Endometrium (tissue), 2 donors: ENCODE results near the gene APH1B.
"Not testable (repeated sequence)": the region's sequence is repeated elsewhere in the genome, so short reads cannot be mapped to it uniquely, and the experiment has no call there.

Experiments
- FAIRE-seq: peaks from 2 replicates; lab custom pipeline; 2012; peaks lifted over from hg19 to GRCh38; lab: Jason Lieb, UNC
- donor health status: control.
- donor health status: control.

The APH1B gene

DNA sequence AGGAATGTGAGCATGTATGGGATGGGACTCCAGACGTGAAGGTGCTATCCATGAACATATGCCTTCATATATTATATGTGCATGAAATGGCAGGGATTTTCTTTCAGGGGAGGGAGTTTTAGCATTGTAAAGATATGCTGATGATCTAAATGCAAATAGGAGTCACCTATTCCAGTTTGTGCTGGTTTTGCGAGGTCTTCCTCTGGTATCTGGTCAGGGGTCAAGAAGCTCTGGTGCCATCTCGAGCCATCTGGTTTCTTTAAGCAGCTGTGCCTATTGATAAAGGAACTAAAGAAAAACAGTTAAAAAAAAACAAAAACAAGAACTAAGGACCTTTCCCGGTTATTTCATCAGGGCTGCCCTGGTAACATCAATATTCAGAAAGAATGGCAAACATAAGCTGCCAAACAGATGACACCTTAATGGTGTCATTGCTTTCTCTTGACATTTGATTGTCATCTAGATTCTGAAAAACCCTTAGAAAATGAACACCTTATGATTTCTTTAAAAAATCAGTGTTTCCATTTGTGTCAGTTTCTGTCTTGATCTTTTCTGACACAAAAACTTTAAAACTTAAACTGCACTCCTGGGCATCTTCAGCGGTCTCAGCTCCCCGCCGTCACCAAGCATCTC lies 22.7 kb downstream of the APH1B start:
- FAIRE-seq, result no peak

DNA sequence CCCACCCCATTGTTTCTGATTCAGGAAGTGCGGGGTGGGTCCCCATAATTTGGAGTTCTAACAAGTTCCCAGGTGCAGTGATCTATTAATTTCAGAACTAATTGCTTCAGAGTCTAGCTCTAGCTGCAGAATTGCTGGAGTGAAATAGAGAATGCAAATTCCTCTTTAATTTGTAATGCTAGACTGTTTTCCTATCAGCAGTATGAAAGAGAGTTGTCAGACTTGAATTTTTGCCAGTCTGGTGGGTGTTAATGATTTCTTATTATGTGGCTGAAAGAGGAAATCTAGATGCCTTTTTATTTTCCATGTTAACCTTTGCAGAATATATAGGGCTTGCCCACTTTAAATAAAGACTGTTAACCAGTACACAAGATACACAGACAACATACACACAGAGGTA lies 23.7 kb downstream of the APH1B start:
- FAIRE-seq, result no peak

DNA sequence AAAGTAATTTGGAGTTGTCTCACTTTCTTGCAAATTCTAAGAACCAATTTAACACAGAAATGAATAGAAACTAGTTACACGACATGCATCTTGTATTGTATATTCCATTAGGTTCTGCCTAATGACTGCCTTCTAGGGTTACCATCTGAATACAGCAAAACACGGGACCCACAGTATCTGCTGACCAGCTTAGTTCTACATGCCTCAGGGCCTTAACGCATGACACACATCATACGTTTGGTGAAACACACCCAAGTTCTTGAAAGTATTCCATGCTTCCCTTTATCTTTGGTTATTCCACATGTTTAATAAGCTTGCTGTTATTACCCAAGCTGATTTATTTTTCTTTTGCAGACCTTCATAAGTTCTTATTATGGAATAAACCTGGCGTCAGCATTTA lies 27.9 kb downstream of the APH1B start:
- no peak for FAIRE-seq

DNA sequence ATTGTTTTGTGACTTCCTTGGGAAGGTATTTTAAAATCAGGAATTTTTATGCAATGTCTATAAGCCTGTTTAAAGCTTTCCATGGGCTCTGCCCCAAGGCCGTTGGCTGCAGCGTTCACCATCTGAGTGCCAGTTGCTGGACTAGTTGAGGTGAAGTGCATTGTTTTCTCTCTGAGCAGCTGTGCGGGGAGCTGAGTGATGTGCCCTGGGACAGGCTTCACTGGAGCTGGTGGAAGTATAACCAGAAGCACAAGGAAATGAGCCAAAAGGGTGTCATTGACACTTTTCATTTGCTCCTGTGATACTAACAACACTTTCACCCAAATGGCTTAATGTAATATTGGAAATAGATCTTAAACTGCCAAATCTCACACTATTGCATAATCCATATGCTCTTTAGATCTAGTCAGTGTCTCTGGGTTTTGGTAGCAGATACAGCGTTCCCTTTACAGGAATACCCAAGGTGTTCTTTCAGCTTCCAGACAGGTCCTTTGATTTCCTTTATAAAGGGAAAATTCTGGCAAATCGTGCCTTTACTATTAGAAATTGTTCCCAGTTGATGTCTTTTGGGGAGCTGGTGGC lies 29.2 kb downstream of the APH1B start:
- FAIRE-seq, result no peak

DNA sequence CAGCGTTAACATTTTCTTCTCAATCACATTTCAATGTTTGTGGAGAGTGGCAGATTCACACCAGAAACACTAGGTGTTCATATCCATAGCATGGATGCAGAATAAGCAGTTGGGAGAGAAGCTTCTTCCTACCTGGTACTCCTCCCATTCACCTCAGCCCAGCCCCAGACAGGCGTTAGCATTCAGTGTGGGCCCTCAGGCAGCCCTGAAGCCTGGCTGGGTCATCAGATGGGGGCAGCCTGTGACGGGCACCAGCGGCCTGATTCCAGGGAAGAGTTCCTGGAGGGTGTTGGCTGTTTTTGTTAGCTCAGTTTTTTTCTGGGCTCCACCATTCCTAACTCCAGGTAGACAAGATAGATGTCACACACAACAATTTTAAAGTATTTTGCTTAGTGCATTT lies 31.1 kb downstream of the APH1B start:
- FAIRE-seq, result no peak

DNA sequence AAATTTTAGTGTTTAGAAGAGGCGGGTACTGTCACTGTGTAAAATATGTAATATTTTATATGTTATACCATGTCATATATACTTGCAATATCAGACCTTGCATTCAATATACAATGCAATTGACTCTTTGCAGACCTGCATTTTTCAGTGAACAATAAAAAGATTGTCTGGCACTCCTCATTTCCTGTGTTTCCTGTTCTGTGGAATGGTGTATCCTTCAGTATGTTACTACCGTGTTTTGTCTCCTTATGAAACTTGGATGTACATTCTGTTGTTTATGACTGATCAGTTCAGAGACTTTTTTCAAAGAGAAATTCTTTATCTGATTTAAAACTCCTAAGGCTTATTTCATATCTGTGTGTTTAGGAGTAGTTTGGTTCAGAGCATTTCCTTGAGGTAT lies 31.5 kb downstream of the APH1B start:
- no peak for FAIRE-seq

DNA sequence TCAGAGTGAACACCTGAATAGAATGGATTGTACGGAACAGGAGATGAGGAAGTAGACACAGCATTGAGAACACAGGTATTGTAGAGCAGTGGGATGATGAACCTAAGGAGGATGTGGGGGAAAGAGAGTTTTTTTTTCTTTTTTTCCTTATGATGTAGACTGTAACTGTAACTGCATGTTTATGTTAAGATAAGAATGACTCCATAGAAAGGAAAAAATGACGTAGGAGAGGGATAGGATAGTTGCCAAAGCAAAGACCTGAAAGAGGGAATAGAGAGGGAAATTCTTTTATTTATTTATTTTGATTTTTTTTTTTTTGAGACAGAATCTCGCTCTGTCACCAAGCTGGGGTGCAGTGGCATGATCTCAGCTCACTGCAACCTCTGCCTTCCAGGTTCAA lies 33.2 kb downstream of the APH1B start:
- FAIRE-seq, result no peak

DNA sequence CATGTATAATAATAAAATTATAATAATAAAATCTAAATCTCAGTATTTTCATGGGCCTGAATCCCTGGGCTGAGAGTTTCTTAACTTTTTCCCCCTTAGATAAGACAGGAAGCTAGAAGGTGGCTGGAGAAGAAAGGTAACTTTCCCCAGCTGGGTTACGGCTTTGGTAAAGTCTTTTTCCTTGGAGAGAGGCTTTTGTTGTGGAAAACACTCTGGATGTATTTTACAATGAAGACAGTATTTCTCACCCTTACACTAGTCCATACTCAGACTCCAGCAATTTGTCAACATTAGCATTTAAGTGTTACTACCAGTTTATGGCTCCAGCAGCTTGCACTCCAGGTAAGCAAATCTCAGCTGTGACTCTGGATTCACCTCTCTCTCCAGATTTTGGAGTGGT lies 34.9 kb downstream of the APH1B start:
- FAIRE-seq, result no peak

DNA sequence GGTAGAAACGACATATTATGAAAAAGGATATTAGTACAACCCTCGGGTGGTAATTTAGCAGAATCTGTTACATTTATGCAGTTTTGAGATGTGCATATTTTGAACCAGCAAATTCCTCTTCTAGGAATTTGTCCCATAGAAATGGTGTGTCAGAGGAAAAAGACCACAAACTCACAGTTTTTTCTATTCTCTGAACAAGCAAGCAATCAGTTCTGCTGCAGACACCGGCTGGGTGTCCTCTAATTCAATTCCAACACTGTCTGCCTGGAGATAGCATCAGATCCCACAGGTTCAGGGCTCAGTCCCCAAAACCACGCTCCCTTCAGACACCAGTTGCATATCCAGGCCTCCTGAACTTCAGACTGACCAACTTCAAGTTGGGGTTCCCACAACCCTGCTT lies 36.4 kb downstream of the APH1B start:
- FAIRE-seq, result no peak

DNA sequence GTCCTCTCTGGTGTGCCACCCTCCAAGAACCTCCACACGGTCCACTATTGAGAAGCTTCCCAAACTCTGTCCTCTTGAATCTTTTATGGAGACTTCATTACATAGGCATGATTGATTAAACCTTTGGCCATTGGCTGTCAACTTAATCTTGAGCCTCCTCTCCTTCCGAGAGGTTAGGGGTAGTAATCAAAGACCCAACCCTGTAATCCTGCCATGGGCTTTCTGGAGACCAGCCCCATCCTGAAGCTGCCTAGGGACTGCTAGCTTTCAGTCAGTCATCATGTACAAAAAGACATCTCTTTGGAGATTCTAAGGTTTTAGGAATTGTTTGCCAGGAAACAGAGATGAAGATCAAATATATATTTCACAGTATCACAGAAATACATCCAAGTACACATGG lies 37.0 kb downstream of the APH1B start:
- FAIRE-seq, result no peak

DNA sequence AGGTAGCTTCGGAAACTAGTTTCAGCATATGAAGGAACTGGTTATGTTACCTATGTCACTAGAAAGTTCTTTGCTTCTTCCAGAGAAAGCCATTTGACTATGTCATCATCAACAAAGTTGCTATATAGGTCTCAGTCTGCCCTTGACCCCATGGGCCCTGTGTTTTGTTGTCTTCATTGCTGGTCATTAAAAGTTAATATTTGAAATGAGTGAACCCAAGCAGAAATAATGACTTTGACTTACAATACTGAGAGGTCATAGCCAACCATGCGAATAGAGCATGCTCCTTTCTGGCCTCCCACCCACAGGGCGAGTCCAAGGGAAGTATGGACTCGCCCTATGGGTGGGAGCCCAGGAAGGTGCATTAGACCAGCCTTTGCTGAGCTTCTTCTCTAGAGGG lies 40.9 kb downstream of the APH1B start:
- no peak for FAIRE-seq

DNA sequence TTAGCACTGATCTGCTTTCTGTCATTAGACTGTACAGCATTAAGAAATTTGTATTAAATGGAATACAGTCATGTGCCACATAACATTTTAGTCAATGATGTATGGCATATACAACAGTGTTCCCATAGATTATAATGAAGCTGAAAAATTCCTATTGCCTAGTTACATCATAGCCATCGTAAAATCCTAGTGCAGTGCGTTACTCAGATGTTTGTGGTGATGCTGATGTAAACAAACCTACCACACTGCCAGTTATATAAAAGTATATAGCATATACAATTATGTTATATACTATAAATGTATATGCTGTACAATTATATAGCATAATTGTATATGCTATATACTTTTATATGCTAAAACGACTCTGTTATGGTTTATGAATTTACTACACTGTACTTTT lies 41.7 kb downstream of the APH1B start:
- FAIRE-seq, result no peak

DNA sequence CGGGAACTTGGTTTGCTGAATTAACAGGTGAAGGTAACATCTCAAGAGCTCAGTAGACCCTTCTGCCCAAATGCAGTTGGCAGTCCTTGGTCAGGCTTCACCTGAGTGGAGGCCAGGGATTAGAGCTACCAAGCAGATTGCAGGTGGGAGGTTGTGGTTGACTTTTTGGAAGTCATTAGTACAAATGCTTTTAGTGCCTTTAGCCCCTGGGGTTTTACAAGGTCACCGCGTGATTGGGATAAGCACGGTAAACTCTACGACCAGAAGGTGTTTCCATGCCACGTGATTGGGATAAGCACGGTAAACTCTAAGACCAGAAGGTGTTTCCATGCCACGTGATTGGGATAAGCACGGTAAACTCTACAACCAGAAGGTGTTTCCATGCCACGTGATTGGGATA lies 43.0 kb downstream of the APH1B start:
- FAIRE-seq, result not testable (repeated sequence)

DNA sequence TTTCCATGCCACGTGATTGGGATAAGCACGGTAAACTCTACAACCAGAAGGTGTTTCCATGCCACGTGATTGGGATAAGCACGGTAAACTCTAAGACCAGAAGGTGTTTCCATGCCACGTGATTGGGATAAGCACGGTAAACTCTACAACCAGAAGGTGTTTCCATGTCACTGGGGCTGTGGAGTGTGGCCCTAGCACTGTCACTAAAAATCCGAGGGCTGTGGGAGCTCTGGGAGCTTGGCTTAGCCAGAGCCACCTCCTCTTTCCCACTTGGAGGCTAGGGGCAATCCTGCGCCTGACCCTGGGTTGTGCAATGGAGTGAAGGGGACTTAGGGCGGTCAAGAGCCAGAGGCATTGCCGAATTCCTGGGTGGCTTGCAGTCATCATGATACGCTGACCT lies 43.6 kb downstream of the APH1B start:
- not testable (repeated sequence) for FAIRE-seq

DNA sequence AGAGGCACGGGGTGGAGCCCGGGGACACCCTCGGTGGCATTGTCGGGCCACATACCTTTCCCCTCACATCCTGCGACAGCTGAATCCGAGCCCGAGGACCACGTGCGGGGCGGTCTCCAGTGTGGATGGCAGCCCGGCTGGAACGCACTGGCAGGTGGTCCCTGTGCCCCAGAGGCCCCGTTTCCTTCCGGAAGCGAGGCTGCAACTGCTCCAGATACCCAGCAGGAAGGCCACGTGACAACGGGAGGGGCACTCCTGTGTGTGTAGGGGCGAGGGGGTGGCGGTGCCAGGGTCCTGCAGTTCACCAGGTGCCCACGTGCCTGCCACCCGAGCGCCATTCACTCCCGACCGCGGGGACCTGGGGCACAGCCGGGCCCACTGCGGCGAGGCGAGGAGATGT lies 44.1 kb downstream of the APH1B start:
- no peak for FAIRE-seq

DNA sequence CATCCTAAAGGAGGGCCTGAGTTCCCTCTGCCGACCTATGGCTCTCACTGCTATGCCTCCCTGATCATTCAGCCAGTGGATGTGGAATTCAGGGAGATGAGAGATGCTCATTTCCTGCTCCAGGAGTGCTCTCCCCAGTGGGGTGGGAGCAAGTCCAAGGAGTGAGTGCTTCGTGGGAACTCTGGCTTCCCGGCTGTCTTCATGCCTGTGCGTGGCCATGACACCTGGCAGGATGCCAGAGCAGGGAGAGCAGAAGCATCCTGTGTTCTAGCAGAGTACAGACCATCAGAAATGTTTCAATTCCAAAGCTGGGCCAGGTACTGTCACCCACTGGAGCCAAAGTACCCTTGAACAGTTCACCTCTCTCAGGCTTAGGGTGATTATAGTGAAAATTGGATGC lies 45.1 kb downstream of the APH1B start:
- no peak for FAIRE-seq

DNA sequence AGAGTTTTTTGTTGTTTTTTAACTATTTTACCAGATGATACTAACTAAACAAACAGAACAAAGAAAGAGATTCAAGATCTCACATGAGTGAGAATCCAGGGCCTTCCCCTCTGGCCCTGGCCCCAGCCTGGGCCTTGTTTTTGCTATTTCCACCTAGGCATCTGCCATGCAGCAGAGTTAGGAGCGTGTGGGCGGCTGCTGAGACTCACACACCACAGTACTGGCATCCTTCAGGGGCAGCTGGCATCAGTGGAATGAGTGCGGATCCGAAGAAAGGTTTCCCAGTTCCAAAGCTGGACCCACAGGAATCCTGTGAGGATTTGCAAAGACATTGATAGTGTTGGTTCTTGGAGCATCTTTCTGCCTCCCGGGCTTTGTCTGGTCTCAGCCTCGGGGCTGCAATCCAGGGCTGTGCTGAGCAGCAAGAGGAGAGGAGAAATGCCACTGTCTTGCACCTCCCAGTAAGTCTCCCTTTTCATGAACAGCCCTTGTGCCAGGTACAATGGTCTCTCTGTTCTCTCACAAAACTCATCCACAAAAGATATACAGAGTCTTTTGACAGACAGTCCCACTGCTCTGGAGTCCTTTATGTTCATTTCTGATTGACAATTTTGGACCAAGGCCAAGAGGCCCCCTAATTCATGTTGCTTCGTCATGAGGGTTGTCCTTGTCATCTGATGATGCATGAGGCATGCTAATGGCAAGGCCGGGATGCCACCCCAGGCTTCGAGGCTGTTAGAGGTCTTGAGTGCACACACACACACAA lies 46.6 kb downstream of the APH1B start:
- FAIRE-seq, result no peak

DNA sequence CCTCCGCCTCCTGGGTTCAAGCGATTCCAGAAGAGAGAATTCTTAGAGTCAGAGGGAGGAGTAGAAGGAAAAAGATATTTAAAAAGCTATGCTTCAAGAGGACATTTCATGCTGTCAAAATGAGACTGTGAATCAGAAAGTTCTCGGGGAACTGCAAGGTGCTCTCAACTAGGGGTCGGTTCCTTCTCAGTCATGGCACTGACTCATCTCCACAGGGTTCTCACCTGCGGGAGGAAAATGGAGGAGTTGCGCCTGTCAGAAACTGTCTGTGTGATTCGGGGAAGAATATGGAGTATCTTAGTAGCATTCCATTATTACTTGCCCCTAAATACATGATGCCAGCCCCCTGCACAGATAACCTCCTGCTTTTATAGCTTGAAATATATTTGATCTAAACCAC lies 47.4 kb downstream of the APH1B start:
- FAIRE-seq, result no peak

DNA sequence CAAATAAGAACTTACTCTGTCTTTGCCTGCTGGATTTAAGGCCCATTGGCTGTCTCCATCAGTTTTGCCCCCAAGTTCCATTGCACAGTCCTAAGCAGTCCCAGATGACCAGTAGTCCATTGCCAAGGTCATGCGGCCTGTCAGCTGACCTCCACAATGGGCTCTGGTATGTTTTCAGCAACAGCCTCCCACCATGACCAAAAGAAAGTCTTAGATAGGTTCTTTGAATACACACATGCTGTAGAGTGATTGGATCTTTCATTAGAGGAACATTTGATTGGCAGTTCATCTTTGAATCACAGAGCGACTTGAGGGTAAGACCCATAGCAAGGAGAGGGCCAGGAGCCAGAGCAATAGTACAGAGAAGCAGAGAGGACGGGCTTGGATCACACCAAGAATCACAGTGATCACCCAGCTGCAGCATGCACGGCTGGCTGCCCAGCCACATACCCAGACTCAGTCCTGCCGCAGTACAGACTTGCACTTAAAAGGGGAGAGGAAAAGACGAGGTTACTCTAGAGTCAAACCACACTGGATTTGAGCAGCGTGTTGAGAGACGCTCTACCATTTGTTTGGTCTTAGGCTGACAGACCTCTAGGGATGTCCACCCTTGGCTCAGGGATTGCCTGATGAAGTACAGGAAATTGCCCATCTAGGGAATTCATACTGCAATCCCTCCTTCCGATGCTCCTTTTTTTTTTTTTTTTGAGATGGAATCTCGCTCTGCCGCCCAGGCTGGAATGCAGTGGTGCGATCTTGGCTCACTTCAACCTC lies 50.4 kb downstream of the APH1B start:
- FAIRE-seq, result no peak

DNA sequence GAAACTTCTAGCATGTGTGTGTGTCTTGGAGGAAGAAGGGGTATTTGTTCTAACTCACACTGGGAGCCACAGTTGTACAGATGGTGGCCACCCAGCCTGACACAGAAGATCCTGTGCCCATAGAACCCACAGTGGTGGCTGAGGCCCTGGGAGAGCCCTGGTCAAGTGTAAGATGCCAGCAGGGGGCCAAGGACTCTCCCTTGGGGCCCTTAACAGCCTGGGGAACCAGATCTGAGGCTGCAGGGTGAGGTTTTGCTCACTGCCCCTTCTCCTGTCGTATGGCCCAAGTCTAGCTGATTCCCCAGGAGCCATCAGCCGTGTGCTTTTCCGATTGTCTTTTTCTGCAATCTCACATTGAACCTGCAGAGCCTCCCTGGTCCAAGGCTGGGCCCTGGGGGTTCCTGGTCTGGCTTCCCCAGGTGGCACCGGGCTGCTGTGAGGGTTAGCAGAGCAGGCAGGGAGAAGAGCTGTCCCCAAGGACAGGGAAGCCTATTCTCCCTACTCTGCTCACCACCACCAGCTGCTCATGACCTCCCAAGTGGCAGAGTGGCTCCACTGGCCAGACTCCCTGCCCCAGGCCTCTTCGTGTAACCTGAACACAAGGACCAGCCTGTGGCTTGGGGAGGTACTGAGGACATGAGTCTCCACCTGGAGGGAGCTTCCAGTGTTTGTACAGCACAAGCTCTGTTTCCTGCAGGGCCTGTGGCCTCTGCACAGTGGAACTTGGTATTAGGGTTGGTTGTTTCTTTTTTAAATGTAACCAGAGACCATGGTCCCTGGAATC lies 52.4 kb downstream of the APH1B start:
- FAIRE-seq, result no peak

DNA sequence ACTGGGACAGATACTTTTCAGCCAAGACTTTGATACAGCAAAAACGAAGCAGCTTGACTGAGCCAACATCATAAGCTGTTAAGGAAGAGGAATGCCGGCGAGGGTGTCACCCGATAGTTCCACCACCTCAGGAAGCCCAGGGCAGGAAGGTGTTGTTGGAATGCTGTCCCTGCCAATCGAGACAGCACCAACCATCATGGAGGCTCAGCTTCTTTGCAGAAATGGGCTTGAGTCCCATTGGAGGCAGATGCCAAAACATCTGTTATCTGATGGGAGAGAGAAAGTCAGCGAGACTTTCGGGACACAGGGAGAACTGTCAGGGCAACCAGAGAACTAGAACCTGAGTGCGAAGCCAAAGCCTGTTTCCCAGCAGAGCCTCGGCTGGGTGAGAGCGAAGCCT lies 53.5 kb downstream of the APH1B start:
- FAIRE-seq, result no peak

DNA sequence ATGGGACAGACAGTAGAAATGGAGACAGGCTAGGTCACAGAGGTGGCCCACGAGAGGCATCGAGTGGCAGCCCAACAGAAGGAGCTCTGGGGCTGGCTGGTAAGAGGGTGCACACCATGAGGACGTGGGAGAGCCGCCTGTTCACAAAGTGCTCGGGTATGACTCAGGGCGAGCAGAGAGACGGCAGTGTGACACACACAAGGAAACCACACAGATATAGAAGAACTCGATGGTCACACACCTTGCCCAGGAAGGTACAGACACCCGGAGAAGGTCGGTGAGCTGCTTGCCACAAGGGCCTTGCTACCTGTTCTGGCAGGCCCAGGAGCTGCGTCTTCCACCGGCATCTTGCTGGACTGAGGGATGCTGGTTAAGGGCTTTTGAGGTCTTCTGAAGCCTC lies 54.1 kb downstream of the APH1B start:
- FAIRE-seq, result no peak
